ENCODE data around the gene TNS1.

TNS1 gene

GRCh38 chr2:217951521-217952247 lies 51.1 kb downstream of the TNS1 start:
- no peak overlapping the region for H3K27ac ChIP-seq (ENCODE audit: low read depth, low read length)
- H3K27me3 ChIP-seq (ENCODE audit: insufficient read depth, low read length): no peaks in the 10 kb centered on the region
- WGBS: 82% methylated on average over 11 of the region's 11 CpGs
- no peak overlapping the region for H3K9ac ChIP-seq (ENCODE audit: low read depth, low read length)
- no peak overlapping the region for H3K4me3 ChIP-seq (ENCODE audit: low read length)
- H3K4me1 ChIP-seq (ENCODE audit: insufficient read depth, low read length): no peaks in the 10 kb centered on the region; the same call in 1 of the 2 replicates
- H3K36me3 ChIP-seq (ENCODE audit: insufficient read depth, low read length): no peaks in the 10 kb centered on the region
- H3K9me3 ChIP-seq (ENCODE audit: insufficient read depth, low read depth, low read length): no peaks in the 10 kb centered on the region

GRCh38 chr2:217951091-217951490 lies 51.7 kb downstream of the TNS1 start:
- no peaks in the 10 kb centered on the region for H3K27me3 ChIP-seq (ENCODE audit: insufficient read depth, low read length)
- no peaks in the 10 kb centered on the region for H3K9me3 ChIP-seq (ENCODE audit: insufficient read depth, low read depth, low read length)
- no peak overlapping the region for H3K27ac ChIP-seq (ENCODE audit: low read depth, low read length)
- WGBS: 85% methylated on average over 4 of the region's 4 CpGs
- no peaks in the 10 kb centered on the region; the same call in 1 of the 2 replicates for H3K4me1 ChIP-seq (ENCODE audit: insufficient read depth, low read length)
- H3K9ac ChIP-seq (ENCODE audit: low read depth, low read length): no peak overlapping the region
- H3K36me3 ChIP-seq (ENCODE audit: insufficient read depth, low read length): no peaks in the 10 kb centered on the region
- H3K4me3 ChIP-seq (ENCODE audit: low read length): no peak overlapping the region

GRCh38 chr2:217950401-217950871 lies 52.4 kb downstream of the TNS1 start:
- Histone ChIP-seq H3K9ac (ENCODE audit: low read depth, low read length) (no peak overlapping the region), H3K9me3 (ENCODE audit: insufficient read depth, low read depth, low read length) (no peaks in the 10 kb centered on the region), H3K4me3 (ENCODE audit: low read length) (no peak overlapping the region), H3K4me1 (ENCODE audit: insufficient read depth, low read length) (no peaks in the 10 kb centered on the region; the same call in 1 of the 2 replicates), H3K27me3 (ENCODE audit: insufficient read depth, low read length) (no peaks in the 10 kb centered on the region), H3K36me3 (ENCODE audit: insufficient read depth, low read length) (no peaks in the 10 kb centered on the region), H3K27ac (ENCODE audit: low read depth, low read length) (no peak overlapping the region)
- whole genome bisulfite sequencing: 88% methylated on average over 10 of the region's 10 CpGs

GRCh38 chr2:217949447-217949846 lies 53.3 kb downstream of the TNS1 start:
- no peak overlapping the region for H3K27ac ChIP-seq (ENCODE audit: low read depth, low read length)
- H3K9ac ChIP-seq (ENCODE audit: low read depth, low read length): no peak overlapping the region
- no peak overlapping the region for H3K4me3 ChIP-seq (ENCODE audit: low read length)
- H3K27me3 ChIP-seq (ENCODE audit: insufficient read depth, low read length): no peaks in the 10 kb centered on the region
- no peaks in the 10 kb centered on the region for H3K9me3 ChIP-seq (ENCODE audit: insufficient read depth, low read depth, low read length)
- H3K4me1 ChIP-seq (ENCODE audit: insufficient read depth, low read length): peaks cover 1% of the 10 kb centered on the region; the same call in 1 of the 2 replicates
- H3K36me3 ChIP-seq (ENCODE audit: insufficient read depth, low read length): no peaks in the 10 kb centered on the region

- Histone ChIP-seq H3K9me3 (ENCODE audit: insufficient read depth, low read depth, low read length) (no peaks in the 10 kb centered on the region), H3K27me3 (ENCODE audit: insufficient read depth, low read length) (no peaks in the 10 kb centered on the region), H3K4me3 (ENCODE audit: low read length) (no peak overlapping the region), H3K4me1 (ENCODE audit: insufficient read depth, low read length) (peaks cover 6% of the 10 kb centered on the region; the same call in 1 of the 2 replicates), H3K9ac (ENCODE audit: low read depth, low read length) (no peak overlapping the region), H3K36me3 (ENCODE audit: insufficient read depth, low read length) (no peaks in the 10 kb centered on the region), H3K27ac (ENCODE audit: low read depth, low read length) (no peak overlapping the region)
- WGBS: 91% methylated on average over 5 of the region's 6 CpGs
Measured at GRCh38 chr2:217948897-217949296, 53.9 kb downstream of the TNS1 start.

- Histone ChIP-seq H3K27ac (ENCODE audit: low read depth, low read length) (no peak overlapping the region), H3K27me3 (ENCODE audit: insufficient read depth, low read length) (no peaks in the 10 kb centered on the region), H3K9me3 (ENCODE audit: insufficient read depth, low read depth, low read length) (no peaks in the 10 kb centered on the region), H3K4me3 (ENCODE audit: low read length) (no peak overlapping the region), H3K36me3 (ENCODE audit: insufficient read depth, low read length) (no peaks in the 10 kb centered on the region), H3K9ac (ENCODE audit: low read depth, low read length) (no peak overlapping the region), H3K4me1 (ENCODE audit: insufficient read depth, low read length) (peaks cover 11% of the 10 kb centered on the region)
- 92% methylated on average over 4 of the region's 4 CpGs for WGBS
Measured at GRCh38 chr2:217948351-217948791, 54.4 kb downstream of the TNS1 start.

- 78% methylated on average over 19 of the region's 19 CpGs for WGBS
- Histone ChIP-seq H3K9ac (ENCODE audit: low read depth, low read length) (no peak overlapping the region), H3K4me1 (ENCODE audit: insufficient read depth, low read length) (peaks cover 14% of the 10 kb centered on the region), H3K27me3 (ENCODE audit: insufficient read depth, low read length) (no peaks in the 10 kb centered on the region), H3K4me3 (ENCODE audit: low read length) (no peak overlapping the region), H3K27ac (ENCODE audit: low read depth, low read length) (no peak overlapping the region), H3K9me3 (ENCODE audit: insufficient read depth, low read depth, low read length) (no peaks in the 10 kb centered on the region), H3K36me3 (ENCODE audit: insufficient read depth, low read length) (no peaks in the 10 kb centered on the region)
Measured at GRCh38 chr2:217947383-217948350, 55.1 kb downstream of the TNS1 start.

GRCh38 chr2:217946051-217946450 lies 56.7 kb downstream of the TNS1 start:
- H3K4me1 ChIP-seq (ENCODE audit: insufficient read depth, low read length): peaks cover 14% of the 10 kb centered on the region
- no peak overlapping the region for H3K9ac ChIP-seq (ENCODE audit: low read depth, low read length)
- no peaks in the 10 kb centered on the region for H3K36me3 ChIP-seq (ENCODE audit: insufficient read depth, low read length)
- H3K27me3 ChIP-seq (ENCODE audit: insufficient read depth, low read length): no peaks in the 10 kb centered on the region
- H3K4me3 ChIP-seq (ENCODE audit: low read length): no peak overlapping the region
- H3K27ac ChIP-seq (ENCODE audit: low read depth, low read length): no peak overlapping the region
- WGBS: 95% methylated on average over 6 of the region's 6 CpGs
- no peaks in the 10 kb centered on the region for H3K9me3 ChIP-seq (ENCODE audit: insufficient read depth, low read depth, low read length)

GRCh38 chr2:217945530-217945929 lies 57.3 kb downstream of the TNS1 start:
- no peaks in the 10 kb centered on the region for H3K27me3 ChIP-seq (ENCODE audit: insufficient read depth, low read length)
- peaks cover 14% of the 10 kb centered on the region for H3K4me1 ChIP-seq (ENCODE audit: insufficient read depth, low read length)
- no peaks in the 10 kb centered on the region for H3K36me3 ChIP-seq (ENCODE audit: insufficient read depth, low read length)
- WGBS: 93% methylated on average over 4 of the region's 5 CpGs
- H3K9ac ChIP-seq (ENCODE audit: low read depth, low read length): no peak overlapping the region
- no peaks in the 10 kb centered on the region for H3K9me3 ChIP-seq (ENCODE audit: insufficient read depth, low read depth, low read length)
- no peak overlapping the region for H3K4me3 ChIP-seq (ENCODE audit: low read length)
- no peak overlapping the region for H3K27ac ChIP-seq (ENCODE audit: low read depth, low read length)

- H3K27me3 ChIP-seq (ENCODE audit: insufficient read depth, low read length): no peaks in the 10 kb centered on the region
- no peak overlapping the region for H3K27ac ChIP-seq (ENCODE audit: low read depth, low read length)
- no peak overlapping the region for H3K9ac ChIP-seq (ENCODE audit: low read depth, low read length)
- no peak overlapping the region for H3K4me3 ChIP-seq (ENCODE audit: low read length)
- WGBS: 92% methylated on average over 8 of the region's 8 CpGs
- no peaks in the 10 kb centered on the region for H3K9me3 ChIP-seq (ENCODE audit: insufficient read depth, low read depth, low read length)
- H3K36me3 ChIP-seq (ENCODE audit: insufficient read depth, low read length): no peaks in the 10 kb centered on the region
- peaks cover 14% of the 10 kb centered on the region for H3K4me1 ChIP-seq (ENCODE audit: insufficient read depth, low read length)
Measured at GRCh38 chr2:217944923-217945322, 57.9 kb downstream of the TNS1 start.

GRCh38 chr2:217944366-217944765 lies 58.4 kb downstream of the TNS1 start:
- Histone ChIP-seq H3K9me3 (ENCODE audit: insufficient read depth, low read depth, low read length) (no peaks in the 10 kb centered on the region), H3K36me3 (ENCODE audit: insufficient read depth, low read length) (no peaks in the 10 kb centered on the region), H3K27me3 (ENCODE audit: insufficient read depth, low read length) (no peaks in the 10 kb centered on the region), H3K9ac (ENCODE audit: low read depth, low read length) (no peak overlapping the region), H3K4me3 (ENCODE audit: low read length) (no peak overlapping the region), H3K27ac (ENCODE audit: low read depth, low read length) (no peak overlapping the region), H3K4me1 (ENCODE audit: insufficient read depth, low read length) (peaks cover 14% of the 10 kb centered on the region)
- WGBS: 47% methylated on average over 3 of the region's 3 CpGs
